PC-9 (cell line): Measurements from ENCODE around the gene METTL22. TPM values are rescaled to one million over a fixed set of nuclear protein-coding genes. Genes with fewer than 3 reads are reported as not detected.

Source experiments
- BruUV-seq: library from RNA; stranded (reverse); fragments of 400-500 nt; replicated peaks from 2 replicates; lab custom pipeline; 2021; lab: Mats Ljungman, UMichigan
- CTCF ChIA-PET: fragments of 300-600 bp; sonication (Branson Sonifier 250); formaldehyde crosslinking; loops from one replicate; lab custom pipeline; 2022; ENCODE audit warnings: antibody characterized with exemption; lab: Charles Lee
- POLR2A ChIA-PET: fragments of 300-600 bp; sonication (Branson Sonifier 250); formaldehyde crosslinking; loops from one replicate; lab custom pipeline; 2022; ENCODE audit warnings: antibody characterized with exemption; ENCODE audit not compliant: unreplicated experiment; lab: Charles Lee
- DNase-seq, 2 experiments: peaks; one replicate each; pipeline versions ENCODE4 v3.0.0 to v3.0.0-alpha.2; 2015 to 2022; ENCODE audit warnings: mixed read lengths in 1 of 2
- H2AFZ ChIP-seq: fragments of 200-600 bp; sonication (generic); 2 replicates; pipeline ENCODE4 v1.8.1; 2017; ENCODE audit warnings: antibody characterized with exemption
- H3F3A ChIP-seq: fragments of 200-600 bp; sonication (generic); 2 replicates; pipeline ENCODE4 v1.8.1; 2017; ENCODE audit warnings: antibody characterized with exemption, mild to moderate bottlenecking, low read depth; ENCODE audit not compliant: insufficient read depth
- H3K27ac ChIP-seq: fragments of 200-600 bp; sonication (generic); 2 replicates; pipeline ENCODE4 v1.6.1; 2016; ENCODE audit warnings: mixed run types
- H3K27me3 ChIP-seq: fragments of 200-600 bp; sonication (generic); 2 replicates; pipeline ENCODE4 v1.6.1; 2016; ENCODE audit warnings: low read depth, mixed run types; ENCODE audit not compliant: insufficient read depth
- H3K36me3 ChIP-seq: fragments of 200-600 bp; sonication (generic); 2 replicates; pipeline ENCODE4 v1.6.1; 2016; ENCODE audit warnings: low read depth, mixed run types
- H3K4me1 ChIP-seq: fragments of 200-600 bp; sonication (generic); replicated peaks from 2 replicates; pipeline ENCODE4 v1.6.1; 2016; ENCODE audit warnings: mixed run types; ENCODE audit not compliant: insufficient read depth
- H3K4me2 ChIP-seq: fragments of 200-600 bp; sonication (generic); 2 replicates; pipeline ENCODE4 v1.6.1; 2017; ENCODE audit warnings: mixed run types
- H3K4me3 ChIP-seq: fragments of 200-600 bp; sonication (generic); 2 replicates; pipeline ENCODE4 v1.6.1; 2016; ENCODE audit warnings: mixed run types
- H3K79me2 ChIP-seq: fragments of 200-600 bp; sonication (generic); 2 replicates; pipeline ENCODE4 v1.6.1; 2017; ENCODE audit warnings: low read depth, mixed run types
- H3K9me2 ChIP-seq: fragments of 200-600 bp; sonication (generic); 2 replicates; pipeline ENCODE4 v1.8.1; 2017; ENCODE audit warnings: mild to moderate bottlenecking; ENCODE audit not compliant: insufficient read depth
- H3K9me3 ChIP-seq: fragments of 200-600 bp; sonication (generic); 2 replicates; pipeline ENCODE4 v1.8.1; 2016; ENCODE audit warnings: low read depth; ENCODE audit not compliant: insufficient read depth
- H4K20me1 ChIP-seq: fragments of 200-600 bp; sonication (generic); 2 replicates; pipeline ENCODE4 v1.8.1; 2017; ENCODE audit not compliant: insufficient read depth
- CTCF ChIP-seq: fragments of 200-600 bp; sonication (generic); conservative IDR thresholded peaks from 2 replicates; pipeline ENCODE4 v1.6.1; 2017; ENCODE audit warnings: mixed run types, antibody characterized with exemption, mild to moderate bottlenecking, moderate library complexity
- EZH2 ChIP-seq: fragments of 200-600 bp; sonication (generic); IDR thresholded peaks from 2 replicates; pipeline ENCODE4 v1.8.0; 2017; ENCODE audit warnings: antibody characterized with exemption, low read depth
- intact Hi-C: fragments of 100-400 bp; cut with micrococcal nuclease; formaldehyde crosslinking; loops from one replicate; pipeline ENCODE4 v1.10.0; 2022; ENCODE audit not compliant: unreplicated experiment
- total RNA-seq: library from RNA; stranded (reverse); gene quantifications from 2 replicates; pipeline ENCODE4 v1.2.3, GENCODE V29; 2021

The METTL22 gene
- total RNA-seq, 1 experiment from 2014 or later, result 62.2 TPM

GRCh38 chr16:8675183-8676159, 54.0 kb downstream of the METTL22 start:
- Histone ChIP-seq H3K27me3 (no peaks in the 10 kb centered on the region), H3K9me2 (no peaks in the 10 kb centered on the region), H4K20me1 (no peaks in the 10 kb centered on the region), H3K27ac (no peak overlapping the region), H3K9me3 (no peaks in the 10 kb centered on the region), H2AFZ (no peak overlapping the region), H3K4me1 (peaks cover 56% of the 10 kb centered on the region), H3K4me3 (peak overlapping the region; percentile 68; the same call in 1 of the 2 replicates), H3K79me2 (no peaks in the 10 kb centered on the region), H3K4me2 (peak overlapping the region; percentile 86), H3F3A (peaks cover 34% of the 10 kb centered on the region), H3K36me3 (no peaks in the 10 kb centered on the region)
- ChIA-PET POLR2A (no interaction called here), CTCF (interaction anchor here (0.5 kb wide), 1 partner anchor 357 kb away, joined by 5 read pairs; no protein-coding TSS in a partner anchor)
- intact Hi-C loops, result loop anchor here (5.0 kb wide), 1 partner anchor 207 kb away; the partner anchor contains the start of gene LITAFD
- BruUV-seq, result no TSS peak
- DNase-seq, result no peak
- TF ChIP-seq EZH2, result no peak
- TF ChIP-seq CTCF, result no peak

GRCh38 chr16:8676160-8676547, 54.7 kb downstream of the METTL22 start:
- no TSS peak for BruUV-seq
- intact Hi-C loops, result loop anchor here (5.0 kb wide), 1 partner anchor 206 kb away; the partner anchor contains the start of gene LITAFD
- peaks cover 63% of the 10 kb centered on the region for H3K4me1 ChIP-seq
- no peak for TF ChIP-seq CTCF
- TF ChIP-seq EZH2, result no peak
- H3F3A ChIP-seq, result peaks cover 34% of the 10 kb centered on the region
- H2AFZ ChIP-seq, result no peak overlapping the region
- H3K27ac ChIP-seq, result no peak overlapping the region
- H3K79me2 ChIP-seq, result no peaks in the 10 kb centered on the region
- DNase-seq, result no peak
- no peaks in the 10 kb centered on the region for H3K27me3 ChIP-seq
- no peaks in the 10 kb centered on the region for H3K36me3 ChIP-seq
- no peak overlapping the region for H3K4me2 ChIP-seq
- H3K4me3 ChIP-seq, result no peak overlapping the region
- ChIA-PET CTCF (no interaction called here), POLR2A (no interaction called here)
- no peaks in the 10 kb centered on the region for H3K9me3 ChIP-seq
- H4K20me1 ChIP-seq, result no peaks in the 10 kb centered on the region
- H3K9me2 ChIP-seq, result no peaks in the 10 kb centered on the region

DNA sequence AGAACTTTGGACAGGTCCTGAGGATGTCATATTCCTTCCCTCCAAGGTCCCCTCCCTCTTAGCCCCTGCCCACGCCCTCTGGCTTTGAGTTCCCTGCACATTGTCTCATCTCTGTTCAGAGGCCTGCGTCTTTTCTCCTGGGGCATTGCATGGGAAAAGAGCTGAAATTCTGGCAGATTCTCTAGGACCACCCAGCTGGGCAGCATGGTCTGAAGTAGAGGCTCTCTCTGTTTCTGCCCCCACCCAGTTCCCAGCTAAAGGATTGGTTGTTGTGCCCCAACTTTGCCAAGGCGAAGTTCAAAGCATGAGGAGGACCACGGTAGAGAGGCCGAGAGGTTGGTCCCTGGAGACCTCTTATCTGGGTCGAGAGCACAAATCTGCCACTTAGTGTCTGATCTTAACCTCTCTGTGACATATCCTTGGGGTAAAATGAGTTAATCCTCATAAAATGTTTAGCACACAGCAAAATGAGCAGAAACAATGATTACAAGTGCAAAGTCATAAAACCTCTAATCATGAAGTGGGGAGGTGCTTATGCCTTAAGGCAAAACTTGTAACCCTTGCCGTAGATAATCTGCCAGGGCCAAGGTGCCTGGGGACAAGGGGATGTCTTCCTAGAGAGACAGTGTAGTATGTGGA, 55.4 kb downstream of the METTL22 start:
- Histone ChIP-seq H3K4me2 (peak overlapping the region; percentile 55), H3K9me3 (no peaks in the 10 kb centered on the region), H3K9me2 (no peaks in the 10 kb centered on the region), H3K79me2 (no peaks in the 10 kb centered on the region), H3K27me3 (no peaks in the 10 kb centered on the region), H4K20me1 (no peaks in the 10 kb centered on the region), H3K4me1 (peaks cover 64% of the 10 kb centered on the region), H3F3A (peaks cover 34% of the 10 kb centered on the region), H3K36me3 (no peaks in the 10 kb centered on the region), H2AFZ (no peak overlapping the region), H3K27ac (peak overlapping the region; percentile 76; the same call in 1 of the 2 replicates), H3K4me3 (no peak overlapping the region)
- DNase-seq, result peak in 1 of 2 experiments; percentile 72
- intact Hi-C loops, result loop anchor here (5.0 kb wide), 1 partner anchor 205 kb away; the partner anchor contains the start of gene LITAFD
- TF ChIP-seq CTCF (no peak), EZH2 (no peak)
- ChIA-PET CTCF (no interaction called here), POLR2A (no interaction called here)
- BruUV-seq, result no TSS peak
